ENCODE measurements around the gene GRM8.

GRCh38 chr7:127207230-127207629 lies 45.5 kb downstream of the GRM8 start:
- TF ChIP-seq CTCF (IDR thresholded peaks at IDR 0.05; ENCODE audit: low read depth, low read length, missing input control) (no peak), GABPA (IDR thresholded peaks at IDR 0.05 in 1 of 2, conservative IDR thresholded peaks at IDR 0.05 in 1 of 2) (no peak), TAF1 (conservative IDR thresholded peaks at IDR 0.05) (no peak), RXRA (IDR thresholded peaks at IDR 0.05) (no peak), ATF3 (IDR thresholded peaks at IDR 0.05) (no peak), RAD21 (IDR thresholded peaks at IDR 0.05) (no peak), EGR1 (IDR thresholded peaks at IDR 0.05; ENCODE audit: low read depth in 2 of 2) (no peak), SP1 (IDR thresholded peaks at IDR 0.05) (no peak), REST (IDR thresholded peaks at IDR 0.05) (no peak)
